Adrenal gland (tissue), 12 donors: ENCODE results near the gene DLGAP4. TPM values are rescaled to one million over a fixed set of nuclear protein-coding genes. Genes with fewer than 3 reads are reported as not detected.

Experiments used
- DNase-seq, 7 donors: peaks; one replicate each; pipeline ENCODE4 v3.0.0-alpha.2; 2019 to 2020
- H3K27ac ChIP-seq, 5 donors: fragments of 200-600 bp; sonication (generic) in 4 of 5; 1 replicate in 3 of 5; 2 replicates in 2 of 5; pipeline versions ENCODE4 v1.5.1 to v1.8.0; 2016 to 2020; ENCODE audit warnings: mild to moderate bottlenecking in 1 of 5
- H3K27me3 ChIP-seq: fragments of 200-600 bp; 2 replicates; pipeline ENCODE4 v1.8.0; 2021
- H3K36me3 ChIP-seq, 2 donors: fragments of 200-600 bp; replicated peaks in 1 of 2; 1 replicate in 1 of 2; 2 replicates in 1 of 2; pipeline versions ENCODE4 v1.5.1 to v1.8.0; 2018 to 2022
- H3K4me1 ChIP-seq, 2 donors: fragments of 200-600 bp; replicated peaks in 1 of 2; 1 replicate in 1 of 2; 2 replicates in 1 of 2; pipeline versions ENCODE4 v1.5.1 to v1.8.0; 2018 to 2021
- H3K4me3 ChIP-seq, 4 donors: fragments of 200-600 bp; sonication (generic) in 3 of 4; one replicate each; pipeline ENCODE4 v1.5.1; 2016 to 2018
- H3K9me3 ChIP-seq, 3 donors: fragments of 200-600 bp; sonication (generic) in 1 of 3; replicated peaks in 1 of 3; 1 replicate in 2 of 3; 2 replicates in 1 of 3; pipeline versions ENCODE4 v1.5.1 to v1.8.0; 2016 to 2021
- POLR2A ChIP-seq, 2 donors: fragments of 450-650 bp; IDR thresholded peaks; one replicate each; pipeline ENCODE4 v1.6.1; 2017; ENCODE audit warnings: antibody characterized with exemption in 2 of 2, mild to moderate bottlenecking in 2 of 2, moderate library complexity in 1 of 2
- WGBS, 4 donors: extraction: QIAGEN DNeasy Blood & Tissue Kit in 2 of 4; methylation state at CpG; one replicate each; pipeline versions ENCODE4 v1.1.5 to v1.1.7; 2013 to 2017; 5-methylcytosine and 5-hydroxymethylcytosine counted together
- intact Hi-C, 2 donors: fragments of 100-400 bp; cut with DNase I; formaldehyde crosslinking; loops; one replicate each; pipeline versions ENCODE4 v1.14.1 to v1.15.0; 2022 to 2023
- polyA plus RNA-seq, 3 donors: library from polyadenylated mRNA; stranded (reverse); fragments of 200-250 nt in 2 of 3; fragments of 350-450 nt in 1 of 3; fragmentation: Illumina TruSeq in 1 of 3; extraction: RNeasy Lipid Tissue Mini Kit (QIAGEN cat#74804) in 1 of 3; gene quantifications; one replicate each; pipeline ENCODE4 v1.2.3, GENCODE V29; 2013 to 2014
- total RNA-seq, 9 donors: library from RNA; depleted of rRNA in 4 of 9; stranded (reverse); fragments of >200 nt in 4 of 9; fragments of 120-200 nt in 1 of 9; fragmentation: NEBNext Ultra II Directional in 1 of 9; extraction: Animal tissue kit (Norgen Biotek cat#: 25700) in 1 of 9; gene quantifications; one replicate each; pipeline versions ENCODE4 v1.1.0 to v1.2.4, GENCODE V29; 2013 to 2023
- TF ChIP-seq, protein P1 (sequence below), 6 experiments: fragments of 450-650 bp in 4 of 6; fragments of 200-600 bp in 2 of 6; sonication (generic) in 1 of 6; IDR thresholded peaks; 1 replicate in 5 of 6; 2 replicates in 1 of 6; pipeline versions ENCODE4 v1.5.1 to v1.8.0; 2016 to 2021; ENCODE audit warnings: antibody characterized with exemption in 6 of 6, mild to moderate bottlenecking in 2 of 6, moderate library complexity in 1 of 6
- donor health status: healthy with polysubstance abuse.
- donor health status: Bipolar disorder and iron deficiency.
- donor health status: DM: yes; HTN: yes; CAD: no.
- donor health status: DM: no; HTN: no; CAD: no.
- donor health status: DM: no; HTN: no; CAD: no.
- donor health status: DM: yes; HTN: yes; CAD: no.

DLGAP4 gene
- total and polyA plus RNA-seq, 12 donors, result 13.5 to 95.2 (median 64.0) TPM

DNA sequence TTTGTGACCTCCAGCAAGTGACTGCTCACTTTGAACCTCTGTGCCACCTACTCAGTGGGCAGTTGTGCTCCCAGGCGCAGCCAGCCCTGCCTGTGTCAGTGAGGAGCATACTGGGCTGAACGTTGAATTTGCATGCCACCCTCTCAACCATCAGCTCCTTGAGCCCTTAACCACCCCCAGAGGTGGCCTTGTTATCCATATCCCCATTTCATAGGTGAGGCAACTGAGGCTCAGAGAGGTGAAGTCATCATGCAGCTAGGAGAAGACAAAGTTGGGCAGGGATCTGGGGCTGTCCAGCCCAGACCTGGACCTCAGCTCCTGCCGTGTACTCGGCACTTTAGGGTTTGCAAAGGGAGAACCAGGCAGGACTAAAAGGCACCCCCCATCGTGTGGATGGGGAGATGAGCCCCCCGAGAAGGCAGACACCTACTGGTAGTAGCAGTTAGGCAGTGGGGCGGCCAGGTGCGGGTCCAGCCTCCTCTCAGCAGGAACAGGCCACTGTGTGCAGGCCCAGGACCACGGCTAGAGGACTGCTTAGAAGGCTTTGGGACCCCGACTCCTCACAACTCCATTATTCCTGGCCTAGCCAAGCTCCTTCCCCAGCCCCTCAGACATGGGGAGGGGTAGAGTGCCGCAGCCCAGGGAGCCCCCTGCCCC, 134.4 kb downstream of the DLGAP4 start:
- TF ChIP-seq POLR2A (IDR thresholded peaks at IDR 0.05), result no peak
- TF ChIP-seq, protein P1, sequence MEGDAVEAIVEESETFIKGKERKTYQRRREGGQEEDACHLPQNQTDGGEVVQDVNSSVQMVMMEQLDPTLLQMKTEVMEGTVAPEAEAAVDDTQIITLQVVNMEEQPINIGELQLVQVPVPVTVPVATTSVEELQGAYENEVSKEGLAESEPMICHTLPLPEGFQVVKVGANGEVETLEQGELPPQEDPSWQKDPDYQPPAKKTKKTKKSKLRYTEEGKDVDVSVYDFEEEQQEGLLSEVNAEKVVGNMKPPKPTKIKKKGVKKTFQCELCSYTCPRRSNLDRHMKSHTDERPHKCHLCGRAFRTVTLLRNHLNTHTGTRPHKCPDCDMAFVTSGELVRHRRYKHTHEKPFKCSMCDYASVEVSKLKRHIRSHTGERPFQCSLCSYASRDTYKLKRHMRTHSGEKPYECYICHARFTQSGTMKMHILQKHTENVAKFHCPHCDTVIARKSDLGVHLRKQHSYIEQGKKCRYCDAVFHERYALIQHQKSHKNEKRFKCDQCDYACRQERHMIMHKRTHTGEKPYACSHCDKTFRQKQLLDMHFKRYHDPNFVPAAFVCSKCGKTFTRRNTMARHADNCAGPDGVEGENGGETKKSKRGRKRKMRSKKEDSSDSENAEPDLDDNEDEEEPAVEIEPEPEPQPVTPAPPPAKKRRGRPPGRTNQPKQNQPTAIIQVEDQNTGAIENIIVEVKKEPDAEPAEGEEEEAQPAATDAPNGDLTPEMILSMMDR (IDR thresholded peaks at IDR 0.05), result no peak
- H3K27me3 ChIP-seq, result no peaks in the 10 kb centered on the region
- H3K4me1 ChIP-seq, result peaks cover 0 to 6% of the 10 kb centered on the region in 2 donors
- no peak overlapping the region for H3K4me3 ChIP-seq
- no peaks in the 10 kb centered on the region for H3K36me3 ChIP-seq
- H3K27ac ChIP-seq, result no peak overlapping the region
- WGBS, 4 donors, result 58 to 79% (median 64%) methylated on average over 2 to 11 of the region's 11 CpGs
- intact Hi-C loops, result loop anchor here in 1 of 2 donors (10.0 kb wide), 1 partner anchor 456 kb away; no protein-coding TSS in a partner anchor
- no peaks in the 10 kb centered on the region for H3K9me3 ChIP-seq
- no peak for DNase-seq

DNA sequence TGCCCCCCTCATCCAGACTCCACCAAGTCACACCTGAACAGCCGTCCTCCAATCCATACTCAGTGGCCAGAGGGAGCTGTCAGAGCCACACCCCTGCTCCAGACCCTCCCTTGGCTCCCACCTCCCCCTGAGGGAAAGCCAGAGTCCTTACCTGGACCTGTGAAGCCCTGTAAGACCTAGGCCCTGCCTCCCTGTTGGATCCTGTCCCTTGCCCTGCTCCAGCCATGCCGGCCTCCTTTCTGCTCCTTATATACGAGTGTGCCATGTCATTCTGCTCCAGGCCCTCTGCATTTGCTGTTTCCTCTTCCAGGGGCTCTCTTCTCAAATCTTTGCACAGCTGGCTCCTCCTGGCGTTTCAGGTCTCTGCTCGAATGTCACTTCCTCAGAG, 134.9 kb downstream of the DLGAP4 start:
- WGBS, 4 donors, result 46 to 64% (median 63%) methylated on average over 4 to 5 of the region's 5 CpGs
- no peaks in the 10 kb centered on the region for H3K27me3 ChIP-seq
- no peaks in the 10 kb centered on the region for H3K9me3 ChIP-seq
- H3K36me3 ChIP-seq, result no peaks in the 10 kb centered on the region
- H3K4me3 ChIP-seq, result no peak overlapping the region
- no peak for DNase-seq
- H3K27ac ChIP-seq, result no peak overlapping the region
- H3K4me1 ChIP-seq, result peaks cover 0 to 4% of the 10 kb centered on the region in 2 donors
- intact Hi-C loops, result loop anchor here in 1 of 2 donors (10.0 kb wide), 1 partner anchor 456 kb away; no protein-coding TSS in a partner anchor
- TF ChIP-seq, protein P1 (IDR thresholded peaks at IDR 0.05), result no peak
- no peak for TF ChIP-seq POLR2A (IDR thresholded peaks at IDR 0.05)

DNA sequence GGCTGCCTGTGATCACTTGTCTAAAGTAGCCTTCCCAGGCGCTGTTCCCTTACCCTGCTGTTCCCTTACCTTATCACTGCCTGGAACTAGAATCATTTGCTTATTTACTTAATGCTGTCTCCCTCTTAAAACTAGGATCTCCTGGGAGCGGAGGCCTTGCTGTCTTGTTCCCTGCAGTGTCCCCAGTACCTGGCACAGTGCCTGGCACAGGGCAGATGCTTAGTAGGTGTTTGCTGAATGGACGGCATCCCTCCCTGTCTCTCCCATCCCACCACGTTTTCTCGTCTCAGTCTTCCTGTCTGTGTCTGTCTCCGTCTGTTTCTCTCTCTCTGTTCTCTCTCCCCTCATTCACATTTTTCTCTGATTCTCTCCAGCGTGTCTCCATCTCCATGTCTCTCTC, 135.3 kb downstream of the DLGAP4 start:
- TF ChIP-seq, protein P1 (IDR thresholded peaks at IDR 0.05), result no peak
- no peak for TF ChIP-seq POLR2A (IDR thresholded peaks at IDR 0.05)
- intact Hi-C loops, result loop anchor here in 1 of 2 donors (10.0 kb wide), 1 partner anchor 457 kb away; no protein-coding TSS in a partner anchor
- no peak overlapping the region for H3K4me3 ChIP-seq
- H3K9me3 ChIP-seq, result no peaks in the 10 kb centered on the region
- H3K27ac ChIP-seq, result no peak overlapping the region
- 81 to 92% (median 83%) methylated on average over 7 of the region's 7 CpGs for WGBS, 4 donors
- no peaks in the 10 kb centered on the region for H3K4me1 ChIP-seq
- no peak for DNase-seq
- H3K27me3 ChIP-seq, result no peaks in the 10 kb centered on the region
- H3K36me3 ChIP-seq, result no peaks in the 10 kb centered on the region

DNA sequence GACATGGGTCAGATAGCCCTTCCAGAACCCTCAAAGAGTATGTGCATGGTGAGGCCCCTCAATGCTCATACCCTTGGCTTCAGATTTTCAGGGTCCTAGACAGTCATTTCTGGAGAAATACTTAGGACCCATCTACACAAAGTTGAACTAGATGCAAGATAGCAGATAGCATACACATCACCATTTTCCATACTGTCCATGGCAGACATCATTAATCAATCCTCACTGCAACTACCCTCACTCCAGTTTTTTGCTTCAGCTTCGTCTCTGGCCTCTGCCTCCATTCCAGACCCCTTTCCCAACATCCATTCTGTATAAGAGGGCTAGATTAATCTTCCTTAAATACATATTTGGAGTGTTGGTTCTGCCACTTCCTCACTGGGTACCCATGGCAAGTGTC, 139.7 kb downstream of the DLGAP4 start:
- Histone ChIP-seq H3K4me1 (no peaks in the 10 kb centered on the region), H3K27me3 (no peaks in the 10 kb centered on the region), H3K9me3 (no peaks in the 10 kb centered on the region), H3K27ac (no peak overlapping the region), H3K4me3 (no peak overlapping the region), H3K36me3 (no peaks in the 10 kb centered on the region)
- TF ChIP-seq, protein P1 (IDR thresholded peaks at IDR 0.05), result no peak
- TF ChIP-seq POLR2A (IDR thresholded peaks at IDR 0.05), result no peak
- intact Hi-C loops, result loop anchor here in 1 of 2 donors (10.0 kb wide), 1 partner anchor 461 kb away; no protein-coding TSS in a partner anchor
- WGBS, 4 donors, result 92 to 100% (median 99%) methylated on average over 1 of the region's 1 CpG
- no peak for DNase-seq
